ENCODE results near the gene USP34.

DNA sequence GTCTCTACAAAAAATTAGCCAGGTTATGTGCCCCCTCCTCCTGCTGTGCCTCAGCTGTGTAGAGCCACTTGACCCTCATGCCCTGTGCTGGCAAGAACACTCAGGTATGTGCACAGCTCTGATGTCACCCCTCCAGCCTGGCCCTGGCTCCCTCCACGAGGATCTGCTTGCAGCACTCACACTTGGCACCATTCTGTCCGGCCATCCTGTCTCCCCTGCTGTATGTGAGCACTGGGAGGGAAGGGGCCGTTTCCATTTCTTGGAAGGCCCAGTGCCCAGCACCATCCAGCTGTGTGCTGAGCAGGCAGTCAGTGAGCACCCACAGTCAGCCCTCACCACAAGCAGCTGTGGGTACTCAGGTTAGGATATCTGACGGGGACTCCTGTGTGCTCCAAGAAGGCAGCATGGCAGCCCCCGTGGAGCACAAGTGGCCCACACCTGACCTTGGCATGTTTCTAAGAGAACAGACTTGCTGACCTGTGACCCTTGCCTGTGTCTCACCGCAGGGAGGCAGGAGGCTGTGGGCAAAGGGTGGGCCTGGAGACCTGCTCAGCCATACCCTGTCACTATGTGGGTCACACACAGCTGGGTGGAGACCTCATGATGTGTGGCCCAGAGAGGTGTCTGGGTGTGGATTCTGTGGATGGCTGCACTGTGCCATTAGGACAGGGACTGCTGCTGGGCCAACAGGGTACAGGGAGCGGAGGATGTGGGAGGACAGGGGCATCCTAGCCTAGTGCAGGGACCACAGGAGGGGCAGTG is 31.5 kb downstream of the USP34 start:
- TF ChIP-seq MAFK (IDR thresholded peaks at IDR 0.05; ENCODE audit: low read depth, low read length) (no peak), POLR2A (IDR thresholded peaks at IDR 0.05; ENCODE audit: low read depth, low read length) (no peak), FOS (IDR thresholded peaks at IDR 0.05; ENCODE audit: low read depth, low read length) (no peak), RAD21 (IDR thresholded peaks at IDR 0.05; ENCODE audit: low read length) (no peak), CEBPB (IDR thresholded peaks at IDR 0.05; ENCODE audit: low read depth, low read length) (no peak), MXI1 (IDR thresholded peaks at IDR 0.05; ENCODE audit: borderline replicate concordance, low read depth, low read length) (no peak)
- TF ChIP-seq, protein P1, sequence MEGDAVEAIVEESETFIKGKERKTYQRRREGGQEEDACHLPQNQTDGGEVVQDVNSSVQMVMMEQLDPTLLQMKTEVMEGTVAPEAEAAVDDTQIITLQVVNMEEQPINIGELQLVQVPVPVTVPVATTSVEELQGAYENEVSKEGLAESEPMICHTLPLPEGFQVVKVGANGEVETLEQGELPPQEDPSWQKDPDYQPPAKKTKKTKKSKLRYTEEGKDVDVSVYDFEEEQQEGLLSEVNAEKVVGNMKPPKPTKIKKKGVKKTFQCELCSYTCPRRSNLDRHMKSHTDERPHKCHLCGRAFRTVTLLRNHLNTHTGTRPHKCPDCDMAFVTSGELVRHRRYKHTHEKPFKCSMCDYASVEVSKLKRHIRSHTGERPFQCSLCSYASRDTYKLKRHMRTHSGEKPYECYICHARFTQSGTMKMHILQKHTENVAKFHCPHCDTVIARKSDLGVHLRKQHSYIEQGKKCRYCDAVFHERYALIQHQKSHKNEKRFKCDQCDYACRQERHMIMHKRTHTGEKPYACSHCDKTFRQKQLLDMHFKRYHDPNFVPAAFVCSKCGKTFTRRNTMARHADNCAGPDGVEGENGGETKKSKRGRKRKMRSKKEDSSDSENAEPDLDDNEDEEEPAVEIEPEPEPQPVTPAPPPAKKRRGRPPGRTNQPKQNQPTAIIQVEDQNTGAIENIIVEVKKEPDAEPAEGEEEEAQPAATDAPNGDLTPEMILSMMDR (conservative IDR thresholded peaks at IDR 0.05; ENCODE audit: low read depth, low read length), result no peak

Measured in IMR-90 (cell line).